Breast epithelium (tissue), 4 donors: Measurements from ENCODE around the gene FAM169A. TPM values are rescaled to one million over a fixed set of nuclear protein-coding genes. Genes with fewer than 3 reads are reported as not detected.
A peak's percentile ranks its signal among the peaks of the same experiment; 100 is the strongest.
"Not testable (repeated sequence)": the region's sequence is repeated elsewhere in the genome, so short reads cannot be mapped to it uniquely, and the experiment has no call there.

Experiments used
- DNase-seq, 2 donors: peaks; one replicate each; pipeline ENCODE4 v3.0.0-alpha.2; 2019; ENCODE audit warnings: low spot score in 2 of 2
- H3K27ac ChIP-seq, 2 donors: fragments of 200-600 bp; sonication (generic) in 1 of 2; one replicate each; pipeline ENCODE4 v1.5.1; 2016 to 2019; ENCODE audit warnings: mild to moderate bottlenecking in 1 of 2
- H3K27me3 ChIP-seq, 2 donors: fragments of 200-600 bp; sonication (generic) in 1 of 2; one replicate each; pipeline versions ENCODE4 v1.5.1 to v1.6.0; 2017 to 2019; ENCODE audit warnings: control low read depth in 1 of 2, mild to moderate bottlenecking in 1 of 2
- H3K36me3 ChIP-seq: fragments of 200-600 bp; one replicate; pipeline ENCODE4 v1.5.1; 2019
- H3K4me1 ChIP-seq, 2 donors: fragments of 200-600 bp; sonication (generic); one replicate each; pipeline ENCODE4 v1.5.1; 2016 to 2019; ENCODE audit warnings: control low read depth in 1 of 2
- H3K4me3 ChIP-seq, 3 donors: fragments of 200-600 bp; sonication (generic); 1 replicate in 2 of 3; 2 replicates in 1 of 3; pipeline ENCODE4 v1.5.1; 2016 to 2019; ENCODE audit warnings: mild to moderate bottlenecking in 3 of 3, moderate library complexity in 2 of 3
- H3K9me3 ChIP-seq, 2 donors: fragments of 200-600 bp; sonication (generic) in 1 of 2; one replicate each; pipeline ENCODE4 v1.5.1; 2016 to 2019; ENCODE audit warnings: control low read depth in 1 of 2
- CTCF ChIP-seq, 3 donors: fragments of 450-650 bp; IDR thresholded peaks; one replicate each; pipeline ENCODE4 v1.5.1; 2016 to 2017; ENCODE audit warnings: antibody characterized with exemption in 3 of 3, mild to moderate bottlenecking in 3 of 3, moderate library complexity in 3 of 3
- POLR2A ChIP-seq: fragments of 450-650 bp; IDR thresholded peaks from one replicate; pipeline ENCODE4 v1.6.1; 2016; ENCODE audit warnings: antibody characterized with exemption, mild to moderate bottlenecking, moderate library complexity
- POLR2AphosphoS5 ChIP-seq, 3 donors: sonication (generic); formaldehyde crosslinking; IDR thresholded peaks; one replicate each; pipeline ENCODE4 v1.6.1; 2017; ENCODE audit warnings: antibody characterized with exemption in 3 of 3
- intact Hi-C: fragments of 100-400 bp; cut with DNase I; formaldehyde crosslinking; loops from one replicate; pipeline ENCODE4 v1.15.1; 2023; ENCODE audit warnings: low total_unique reads
- total RNA-seq, 3 donors: library from RNA; depleted of rRNA; stranded (reverse); fragments of >200 nt; gene quantifications; one replicate each; pipeline ENCODE4 v1.1.0, GENCODE V29; 2016

Gene FAM169A
- total RNA-seq, 3 donors from 2014 or later = 0.64 to 6.3 (median 1.6) TPM

GRCh38 chr5:74873525-74874249 lies 7.5 kb upstream of the FAM169A start:
- TF ChIP-seq POLR2AphosphoS5 (IDR thresholded peaks at IDR 0.05) (no peak), CTCF (IDR thresholded peaks at IDR 0.05) (no peak), POLR2A (no peak)
- no peak for DNase-seq
- Histone ChIP-seq H3K9me3 (no peaks in the 10 kb centered on the region), H3K27me3 (no peaks in the 10 kb centered on the region), H3K36me3 (no peaks in the 10 kb centered on the region), H3K4me3 (no peak overlapping the region), H3K27ac (no peak overlapping the region), H3K4me1 (no peaks in the 10 kb centered on the region)
- intact Hi-C loops = no loop called here

GRCh38 chr5:74870299-74871067 lies 4.3 kb upstream of the FAM169A start:
- Histone ChIP-seq H3K27ac (no peak overlapping the region), H3K27me3 (no peaks in the 10 kb centered on the region), H3K9me3 (no peaks in the 10 kb centered on the region), H3K36me3 (no peaks in the 10 kb centered on the region), H3K4me3 (no peak overlapping the region), H3K4me1 (peaks cover 0 to 6% of the 10 kb centered on the region in 2 donors)
- no peak for DNase-seq
- intact Hi-C loops = no loop called here
- TF ChIP-seq POLR2AphosphoS5 (IDR thresholded peaks at IDR 0.05) (no peak), POLR2A (no peak), CTCF (IDR thresholded peaks at IDR 0.05) (no peak)

GRCh38 chr5:74869414-74869813 lies 3.2 kb upstream of the FAM169A start:
- intact Hi-C loops, DNase-seq, H3K27me3 ChIP-seq, H3K4me3 ChIP-seq, H3K4me1 ChIP-seq, H3K27ac ChIP-seq, H3K9me3 ChIP-seq, H3K36me3 ChIP-seq: not testable (repeated sequence)

- intact Hi-C loops = no loop called here
- no peak for TF ChIP-seq CTCF (IDR thresholded peaks at IDR 0.05)
- TF ChIP-seq POLR2A = no peak
- TF ChIP-seq POLR2AphosphoS5 (IDR thresholded peaks at IDR 0.05) = no peak
- Histone ChIP-seq H3K27ac (peak overlapping the region in 1 of 2 donors; percentile 60), H3K27me3 (no peaks in the 10 kb centered on the region), H3K36me3 (no peaks in the 10 kb centered on the region), H3K4me3 (peak overlapping the region; percentile 45 to 86 (median 81)), H3K4me1 (peaks cover 0 to 7% of the 10 kb centered on the region in 2 donors), H3K9me3 (no peaks in the 10 kb centered on the region)
- DNase-seq = no peak
These were observed 492 bp upstream of the FAM169A start for GRCh38 chr5:74866596-74867162.

- Histone ChIP-seq H3K27ac (peak overlapping the region in 1 of 2 donors; percentile 60), H3K27me3 (no peaks in the 10 kb centered on the region)
- TF ChIP-seq CTCF (IDR thresholded peaks at IDR 0.05) (no peak), POLR2A (no peak), POLR2AphosphoS5 (IDR thresholded peaks at IDR 0.05) (no peak)
These were observed 857 bp downstream of the FAM169A start for GRCh38 chr5:74865256-74865803.

More at GRCh38 chr5:74865256-74865803, 857 bp downstream of the FAM169A start:
- DNase-seq = no peak
- Histone ChIP-seq H3K4me3 (peak overlapping the region; percentile 45 to 86 (median 81)), H3K4me1 (peaks cover 0 to 7% of the 10 kb centered on the region in 2 donors), H3K36me3 (no peaks in the 10 kb centered on the region), H3K9me3 (no peaks in the 10 kb centered on the region)
- intact Hi-C loops = no loop called here
